GM19193 (cell line): Measurements from ENCODE around the gene STPG1.

Experiments
- POLR2A ChIP-seq: IDR thresholded peaks from 4 replicates; pipeline ENCODE4 v1.6.1; 2011; ENCODE audit not compliant: insufficient read depth, insufficient read length; ENCODE audit errors: extremely low read depth

The STPG1 gene

GRCh38 chr1:24414775-24415333 lies 1.3 kb upstream of the STPG1 start:
- TF ChIP-seq POLR2A = no peak

- no peak for TF ChIP-seq POLR2A
These were observed 1.2 kb downstream of the STPG1 start for GRCh38 chr1:24412408-24412807.

DNA sequence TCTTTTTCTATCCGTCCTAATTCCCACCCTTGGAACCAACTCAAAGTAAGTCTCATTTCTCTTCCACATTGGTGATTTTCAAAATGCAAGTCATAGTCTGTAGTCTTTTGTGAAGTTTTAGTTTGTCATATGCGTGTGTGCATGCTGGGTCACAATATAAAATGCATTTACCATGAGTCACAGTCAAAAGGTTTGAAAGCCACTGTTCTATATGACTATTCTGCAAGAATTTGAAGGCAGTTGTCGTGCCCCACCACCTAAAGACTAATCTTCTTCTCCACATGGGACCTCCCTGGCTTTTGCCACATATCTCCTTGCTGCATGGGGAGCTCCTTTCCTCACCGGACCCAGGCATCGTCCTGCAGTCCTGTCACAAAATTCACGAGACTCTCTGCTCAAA lies 1.6 kb downstream of the STPG1 start:
- TF ChIP-seq POLR2A = no peak

DNA sequence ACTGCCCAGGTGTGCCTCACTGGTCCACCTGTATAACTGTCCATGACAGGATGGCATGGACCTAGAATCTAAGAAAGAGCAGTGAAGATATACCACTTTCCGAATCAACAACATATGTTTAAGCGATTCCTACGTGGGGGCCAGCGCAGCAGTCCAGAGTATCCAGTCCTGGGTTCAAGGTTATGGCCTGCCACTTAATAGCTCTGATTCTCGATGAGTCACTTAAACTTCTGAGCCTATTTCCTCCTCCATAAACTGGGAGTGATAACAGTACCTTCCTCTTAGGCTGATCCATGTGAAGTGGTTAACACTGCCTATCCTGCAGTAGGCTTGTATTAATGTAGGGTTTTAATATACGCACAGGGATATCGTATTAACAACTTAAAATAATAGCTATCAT lies 2.8 kb downstream of the STPG1 start:
- no peak for TF ChIP-seq POLR2A

DNA sequence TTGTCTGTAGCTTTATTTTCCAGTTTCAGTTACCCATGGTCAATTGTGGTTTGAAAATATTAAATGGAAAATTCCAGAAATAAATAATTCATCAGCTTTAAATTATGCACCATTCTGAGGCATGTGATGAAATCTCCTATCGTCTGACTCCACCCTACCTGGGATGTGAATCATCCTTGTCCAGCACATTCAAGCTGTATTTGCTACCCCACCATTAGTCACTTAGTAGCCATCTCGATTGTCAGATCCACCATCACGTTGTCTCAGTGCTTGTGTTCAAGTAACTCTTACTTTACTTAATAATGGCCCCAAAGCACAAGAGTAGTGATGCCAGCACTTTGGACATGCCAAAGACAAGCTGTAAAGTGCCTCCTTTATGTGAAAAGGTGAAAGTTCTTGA lies 4.0 kb downstream of the STPG1 start:
- TF ChIP-seq POLR2A = no peak

- no peak for TF ChIP-seq POLR2A
These were observed 6.8 kb downstream of the STPG1 start for GRCh38 chr1:24406788-24407187.

DNA sequence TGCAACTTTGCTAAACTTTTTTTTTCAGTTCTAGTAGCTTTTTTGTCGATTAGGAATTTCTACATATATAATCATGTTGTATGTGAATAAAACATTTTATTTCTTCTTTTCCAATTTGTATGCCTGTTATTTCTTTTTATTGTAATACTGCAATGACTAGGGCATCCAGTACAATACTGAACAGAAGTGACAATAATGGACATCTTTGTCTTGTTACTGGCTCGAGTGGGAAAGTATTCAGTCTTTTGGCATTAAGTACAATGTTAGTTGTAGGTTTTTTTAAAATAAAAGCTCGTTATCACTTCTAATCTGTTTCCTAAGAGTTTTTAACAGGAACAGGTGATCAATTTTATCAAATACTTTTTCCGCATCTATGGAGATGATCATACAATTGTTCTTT lies 9.8 kb downstream of the STPG1 start:
- TF ChIP-seq POLR2A = no peak

- no peak for TF ChIP-seq POLR2A
These were observed 13.5 kb downstream of the STPG1 start for GRCh38 chr1:24400065-24400464.

DNA sequence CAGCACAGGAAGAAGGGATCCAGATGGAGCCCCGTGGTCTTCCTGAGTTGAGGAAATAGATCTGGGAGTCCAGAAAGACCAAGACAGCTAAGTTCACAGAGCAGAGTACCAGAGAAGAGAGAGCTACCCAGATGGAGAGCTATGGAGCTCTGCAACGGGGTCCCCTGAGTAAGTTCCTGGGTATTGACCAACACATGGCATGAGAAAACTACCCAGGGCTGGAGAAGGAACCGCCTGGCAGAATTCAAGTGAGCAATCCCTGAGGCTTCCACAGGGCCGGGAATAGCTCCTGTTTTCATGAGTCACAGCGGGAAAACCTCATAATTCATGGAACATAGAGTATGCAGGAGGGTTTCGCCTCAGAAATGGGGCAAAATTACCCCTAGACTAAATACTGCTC lies 19.7 kb downstream of the STPG1 start:
- TF ChIP-seq POLR2A = no peak

DNA sequence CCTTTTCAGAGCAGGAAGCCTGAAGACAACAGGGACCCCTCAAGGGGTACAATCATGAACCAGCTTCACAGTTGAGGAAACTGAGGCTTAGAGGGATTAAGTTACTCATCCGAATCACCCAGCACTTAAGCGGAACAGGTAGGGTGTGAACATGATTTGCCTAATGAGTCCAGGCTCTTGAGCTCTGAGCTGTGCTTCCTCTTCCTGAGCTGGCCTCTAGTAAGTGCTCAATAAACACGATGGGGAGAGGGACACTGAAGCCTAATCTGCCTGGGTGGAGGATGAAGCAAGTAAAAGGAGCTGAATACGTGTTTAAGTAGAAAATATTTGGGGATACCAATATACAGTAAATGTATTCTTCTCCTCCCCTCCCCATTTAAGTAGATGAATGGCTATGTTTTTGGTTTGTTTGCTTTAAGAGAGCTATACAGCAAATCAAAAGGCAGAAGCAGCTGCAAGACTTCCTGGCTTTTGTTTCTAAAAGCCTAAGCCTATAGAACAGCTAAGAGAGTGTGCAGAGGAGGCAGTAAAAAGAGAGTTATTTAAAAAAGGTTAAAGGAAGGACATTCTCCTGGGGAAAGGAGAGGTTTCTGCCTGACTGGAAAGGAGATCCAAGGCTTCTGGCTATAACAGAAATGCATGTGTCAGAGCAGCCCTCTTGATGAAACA lies 20.5 kb downstream of the STPG1 start:
- no peak for TF ChIP-seq POLR2A

DNA sequence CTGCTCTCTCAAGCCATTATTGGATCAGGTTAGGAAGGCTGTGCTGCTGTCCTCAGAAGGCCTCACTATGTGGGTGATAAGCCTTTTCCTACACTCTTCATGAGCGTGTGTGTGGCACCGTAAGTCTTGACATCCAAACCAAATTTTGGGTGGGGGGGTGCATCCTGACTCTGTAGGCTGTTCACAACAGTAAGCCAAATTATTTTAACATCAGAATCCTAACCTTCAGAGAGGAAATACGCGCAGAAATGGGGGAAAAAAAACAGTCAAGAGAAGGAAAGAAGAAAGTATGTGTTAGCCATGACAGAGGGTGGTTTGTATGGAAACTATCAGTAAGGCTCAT lies 21.0 kb downstream of the STPG1 start:
- no peak for TF ChIP-seq POLR2A

DNA sequence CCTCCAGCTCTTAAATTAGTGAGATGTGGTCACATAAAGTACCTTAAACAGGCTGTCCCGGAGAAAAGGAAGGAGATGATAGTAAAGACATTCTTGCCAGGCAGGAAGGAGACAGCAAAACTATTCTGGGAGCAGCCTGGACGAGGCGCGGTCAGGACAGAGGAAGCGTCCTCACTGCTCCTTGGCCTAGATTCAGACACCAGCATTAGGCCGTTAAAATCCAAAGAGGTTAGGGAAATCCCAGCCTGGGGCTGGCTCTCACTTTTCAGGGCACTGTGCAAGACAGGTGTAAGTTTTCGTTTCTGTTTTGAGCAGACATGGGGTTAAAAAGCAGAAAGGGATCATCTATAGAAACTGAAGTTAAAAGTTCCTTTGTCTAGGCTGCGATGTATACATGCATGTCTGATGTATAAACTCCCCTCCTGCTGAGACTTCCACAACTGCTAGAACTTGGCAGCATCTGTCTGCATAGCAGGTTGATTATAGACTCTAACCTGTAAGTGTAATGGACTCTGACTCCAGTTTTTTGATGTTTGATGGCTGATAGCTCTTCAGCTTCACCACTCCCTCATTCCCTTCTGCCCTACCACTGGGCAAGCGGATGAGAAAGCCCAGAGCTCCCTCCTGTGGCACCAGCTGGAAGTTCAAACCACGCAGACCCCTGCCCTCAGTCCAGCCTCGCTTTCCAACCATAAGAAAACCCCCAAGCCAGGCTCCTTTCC lies 21.5 kb downstream of the STPG1 start:
- no peak for TF ChIP-seq POLR2A

GRCh38 chr1:24390924-24391782 lies 22.4 kb downstream of the STPG1 start:
- TF ChIP-seq POLR2A = no peak

- TF ChIP-seq POLR2A = no peak
These were observed 24.3 kb downstream of the STPG1 start for GRCh38 chr1:24389231-24389678.

DNA sequence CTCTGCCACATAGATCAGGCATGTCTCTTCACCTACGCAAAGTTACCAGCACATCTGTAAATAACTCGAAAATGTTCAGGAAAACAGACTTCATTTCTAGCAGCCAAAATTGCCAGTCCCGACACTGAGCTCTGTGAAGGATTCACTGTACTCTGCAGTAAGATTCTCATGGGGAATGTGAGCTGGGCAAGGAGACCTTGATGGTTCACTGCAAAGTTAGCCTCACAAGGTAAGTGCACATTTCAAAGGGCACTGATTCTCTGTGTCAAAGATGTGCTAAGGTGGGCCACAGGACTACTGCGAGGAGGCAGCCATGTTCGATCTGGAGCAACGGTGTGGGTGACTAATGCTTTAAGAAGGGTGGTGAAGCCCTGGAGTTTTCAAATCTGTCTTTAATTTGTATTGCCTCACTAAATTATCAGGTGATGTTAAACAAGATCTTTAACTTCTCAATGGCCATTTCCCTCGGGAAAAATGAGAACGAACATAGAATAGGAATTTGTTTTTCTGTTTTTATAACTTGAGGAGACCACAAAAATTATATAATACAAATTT lies 25.2 kb downstream of the STPG1 start:
- TF ChIP-seq POLR2A = no peak
